ENCODE data around the gene RABEP2.

DNA sequence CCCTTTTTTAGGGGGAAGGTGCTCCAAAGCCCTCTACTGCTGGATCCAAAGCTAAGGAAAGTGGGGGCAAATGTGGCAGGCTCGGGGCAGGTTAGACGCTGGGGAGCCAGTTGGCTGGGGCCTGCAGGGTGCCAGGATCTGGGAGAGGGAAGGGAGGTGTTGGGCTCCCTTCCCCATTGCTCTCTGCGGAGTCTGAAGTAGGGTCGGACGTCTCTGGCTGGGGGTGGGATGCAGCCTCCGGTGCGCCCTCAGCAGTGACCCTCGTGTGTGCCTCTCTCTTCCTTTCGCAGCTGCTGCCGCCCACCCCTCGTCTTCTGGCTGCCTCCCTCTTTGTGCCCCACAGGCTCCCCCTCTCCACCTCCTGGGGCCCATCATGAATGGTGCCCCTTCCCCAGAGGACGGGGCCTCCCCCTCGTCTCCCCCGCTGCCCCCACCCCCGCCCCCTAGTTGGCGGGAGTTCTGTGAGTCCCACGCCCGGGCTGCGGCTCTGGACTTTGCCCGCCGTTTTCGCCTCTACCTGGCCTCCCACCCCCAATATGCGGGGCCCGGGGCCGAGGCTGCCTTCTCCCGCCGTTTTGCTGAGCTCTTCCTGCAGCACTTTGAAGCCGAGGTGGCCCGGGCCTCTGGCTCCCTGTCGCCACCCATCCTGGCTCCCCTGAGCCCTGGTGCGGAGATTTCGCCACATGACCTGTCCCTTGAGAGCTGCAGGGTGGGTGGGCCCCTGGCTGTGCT lies 59.1 kb downstream of the RABEP2 start:
- TF ChIP-seq, protein P1, sequence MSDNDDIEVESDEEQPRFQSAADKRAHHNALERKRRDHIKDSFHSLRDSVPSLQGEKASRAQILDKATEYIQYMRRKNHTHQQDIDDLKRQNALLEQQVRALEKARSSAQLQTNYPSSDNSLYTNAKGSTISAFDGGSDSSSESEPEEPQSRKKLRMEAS (IDR thresholded peaks at IDR 0.05), result no peak
- no peak for TF ChIP-seq MYC (IDR thresholded peaks at IDR 0.05; ENCODE audit: borderline replicate concordance, low read length)
- no peak for TF ChIP-seq KDM1A (IDR thresholded peaks at IDR 0.05; ENCODE audit: low read depth)
- TF ChIP-seq, protein P2, sequence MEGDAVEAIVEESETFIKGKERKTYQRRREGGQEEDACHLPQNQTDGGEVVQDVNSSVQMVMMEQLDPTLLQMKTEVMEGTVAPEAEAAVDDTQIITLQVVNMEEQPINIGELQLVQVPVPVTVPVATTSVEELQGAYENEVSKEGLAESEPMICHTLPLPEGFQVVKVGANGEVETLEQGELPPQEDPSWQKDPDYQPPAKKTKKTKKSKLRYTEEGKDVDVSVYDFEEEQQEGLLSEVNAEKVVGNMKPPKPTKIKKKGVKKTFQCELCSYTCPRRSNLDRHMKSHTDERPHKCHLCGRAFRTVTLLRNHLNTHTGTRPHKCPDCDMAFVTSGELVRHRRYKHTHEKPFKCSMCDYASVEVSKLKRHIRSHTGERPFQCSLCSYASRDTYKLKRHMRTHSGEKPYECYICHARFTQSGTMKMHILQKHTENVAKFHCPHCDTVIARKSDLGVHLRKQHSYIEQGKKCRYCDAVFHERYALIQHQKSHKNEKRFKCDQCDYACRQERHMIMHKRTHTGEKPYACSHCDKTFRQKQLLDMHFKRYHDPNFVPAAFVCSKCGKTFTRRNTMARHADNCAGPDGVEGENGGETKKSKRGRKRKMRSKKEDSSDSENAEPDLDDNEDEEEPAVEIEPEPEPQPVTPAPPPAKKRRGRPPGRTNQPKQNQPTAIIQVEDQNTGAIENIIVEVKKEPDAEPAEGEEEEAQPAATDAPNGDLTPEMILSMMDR (IDR thresholded peaks at IDR 0.05), result no peak
- TF ChIP-seq KDM5A (IDR thresholded peaks at IDR 0.05), result no peak
- no peak for TF ChIP-seq HDAC2 (IDR thresholded peaks at IDR 0.05)
- TF ChIP-seq RFX5 (IDR thresholded peaks at IDR 0.05), result no peak
- no peak for TF ChIP-seq POLR2A (IDR thresholded peaks at IDR 0.05; ENCODE audit: low read length)
- TF ChIP-seq RCOR1 (IDR thresholded peaks at IDR 0.05; ENCODE audit: low read depth, low read length), result no peak
- TF ChIP-seq, protein P3, sequence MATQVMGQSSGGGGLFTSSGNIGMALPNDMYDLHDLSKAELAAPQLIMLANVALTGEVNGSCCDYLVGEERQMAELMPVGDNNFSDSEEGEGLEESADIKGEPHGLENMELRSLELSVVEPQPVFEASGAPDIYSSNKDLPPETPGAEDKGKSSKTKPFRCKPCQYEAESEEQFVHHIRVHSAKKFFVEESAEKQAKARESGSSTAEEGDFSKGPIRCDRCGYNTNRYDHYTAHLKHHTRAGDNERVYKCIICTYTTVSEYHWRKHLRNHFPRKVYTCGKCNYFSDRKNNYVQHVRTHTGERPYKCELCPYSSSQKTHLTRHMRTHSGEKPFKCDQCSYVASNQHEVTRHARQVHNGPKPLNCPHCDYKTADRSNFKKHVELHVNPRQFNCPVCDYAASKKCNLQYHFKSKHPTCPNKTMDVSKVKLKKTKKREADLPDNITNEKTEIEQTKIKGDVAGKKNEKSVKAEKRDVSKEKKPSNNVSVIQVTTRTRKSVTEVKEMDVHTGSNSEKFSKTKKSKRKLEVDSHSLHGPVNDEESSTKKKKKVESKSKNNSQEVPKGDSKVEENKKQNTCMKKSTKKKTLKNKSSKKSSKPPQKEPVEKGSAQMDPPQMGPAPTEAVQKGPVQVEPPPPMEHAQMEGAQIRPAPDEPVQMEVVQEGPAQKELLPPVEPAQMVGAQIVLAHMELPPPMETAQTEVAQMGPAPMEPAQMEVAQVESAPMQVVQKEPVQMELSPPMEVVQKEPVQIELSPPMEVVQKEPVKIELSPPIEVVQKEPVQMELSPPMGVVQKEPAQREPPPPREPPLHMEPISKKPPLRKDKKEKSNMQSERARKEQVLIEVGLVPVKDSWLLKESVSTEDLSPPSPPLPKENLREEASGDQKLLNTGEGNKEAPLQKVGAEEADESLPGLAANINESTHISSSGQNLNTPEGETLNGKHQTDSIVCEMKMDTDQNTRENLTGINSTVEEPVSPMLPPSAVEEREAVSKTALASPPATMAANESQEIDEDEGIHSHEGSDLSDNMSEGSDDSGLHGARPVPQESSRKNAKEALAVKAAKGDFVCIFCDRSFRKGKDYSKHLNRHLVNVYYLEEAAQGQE (IDR thresholded peaks at IDR 0.05), result no peak
- no peak for TF ChIP-seq EP300 (IDR thresholded peaks at IDR 0.05)
- TF ChIP-seq ESRRA (IDR thresholded peaks at IDR 0.05; ENCODE audit: borderline replicate concordance, low read length), result no peak
- no peak for TF ChIP-seq CEBPB (IDR thresholded peaks at IDR 0.05)

All from A549 (cell line).